Heart right ventricle (tissue), 16 donors: ENCODE measurements around the gene PHYKPL. TPM values are rescaled to one million over a fixed set of nuclear protein-coding genes. Genes with fewer than 3 reads are reported as not detected.

ENCODE experiments used
- ATAC-seq, 8 donors: fragments of 200-7000 bp; cut with Tn5 transposase; one replicate each; pipeline ENCODE4 v1.9.1; 2020; ENCODE audit warnings: mild to moderate bottlenecking in 8 of 8, moderate library complexity in 8 of 8, moderate number of reproducible peaks in 1 of 8
- DNase-seq, 2 donors: peaks; one replicate each; pipeline ENCODE4 v3.0.0-alpha.2; 2020
- H3K27ac ChIP-seq, 10 donors: fragments of 200-600 bp; sonication (generic) in 2 of 10; one replicate each; pipeline versions ENCODE4 v1.5.0 to v1.8.0; 2020 to 2022; ENCODE audit warnings: mild to moderate bottlenecking in 3 of 10
- H3K27me3 ChIP-seq, 7 donors: fragments of 200-600 bp; one replicate each; pipeline ENCODE4 v1.8.0; 2021 to 2022; ENCODE audit warnings: mild to moderate bottlenecking in 2 of 7
- H3K36me3 ChIP-seq, 9 donors: fragments of 200-600 bp; sonication (generic) in 1 of 9; one replicate each; pipeline versions ENCODE4 v1.5.0 to v1.8.0; 2020 to 2022; ENCODE audit warnings: mild to moderate bottlenecking in 2 of 9
- H3K4me1 ChIP-seq, 9 donors: fragments of 200-600 bp; sonication (generic) in 1 of 9; one replicate each; pipeline versions ENCODE4 v1.5.0 to v1.8.0; 2020 to 2022; ENCODE audit warnings: mild to moderate bottlenecking in 4 of 9
- H3K4me3 ChIP-seq, 10 donors: fragments of 200-600 bp; sonication (generic) in 2 of 10; one replicate each; pipeline versions ENCODE4 v1.5.0 to v1.8.0; 2020 to 2022; ENCODE audit warnings: mild to moderate bottlenecking in 7 of 10, moderate library complexity in 2 of 10
- H3K9me3 ChIP-seq, 11 donors: fragments of 200-600 bp in 10 of 11; sonication (generic) in 2 of 11; one replicate each; pipeline versions ENCODE4 v1.5.0 to v1.8.0; 2013 to 2022; ENCODE audit warnings: mild to moderate bottlenecking in 2 of 11, control low read depth in 1 of 11, moderate library complexity in 1 of 11
- WGBS, 2 donors: extraction: QIAGEN DNeasy Blood & Tissue Kit; methylation state at CpG; one replicate each; pipeline ENCODE4 v1.1.7; 2013; ENCODE audit warnings: inconsistent platforms in 1 of 2; 5-methylcytosine and 5-hydroxymethylcytosine counted together
- intact Hi-C, 10 donors: fragments of 100-400 bp; cut with DNase I; formaldehyde crosslinking; loops; one replicate each; pipeline versions ENCODE4 v1.11.1 to v1.14.2; 2022
- polyA plus RNA-seq, 2 donors: library from polyadenylated mRNA; stranded (reverse); fragments of 200-250 nt; gene quantifications; one replicate each; pipeline ENCODE4 v1.2.3, GENCODE V29; 2013
- total RNA-seq, 10 donors: library from RNA; stranded (reverse); fragmentation: NEBNext Ultra II Directional in 3 of 10; extraction: Animal tissue kit (Norgen Biotek cat#: 25700) in 3 of 10; gene quantifications; one replicate each; pipeline versions ENCODE4 v1.2.1 to v1.2.4, GENCODE V29; 2021 to 2023
- TF ChIP-seq, protein P1 (sequence below), 9 donors: fragments of 200-600 bp; sonication (generic) in 2 of 9; IDR thresholded peaks; one replicate each; pipeline versions ENCODE4 v1.5.0 to v1.8.0; 2021 to 2022; ENCODE audit warnings: antibody characterized with exemption in 9 of 9, mild to moderate bottlenecking in 5 of 9, moderate library complexity in 1 of 9
- donor health status: Arrhythmogenic right ventricular cardiomyopathy.
- donor health status: ischemic (EF 13 %, LVEDD 7.1; RV severe dilation, severe dysfunction).
- donor health status: healthy with polysubstance abuse.
- donor health status: DM: no; HTN: yes; CAD: no.
- donor health status: DM: no; HTN: no; CAD: no.
- donor health status: ischemic (EF 25% LVEDD 6.9; RV normal size, moderate dysfunction).
- donor health status: ischemic (EF 25% LVEDD 5.7; RV mildly dilated, moderate dysfunction).
- donor health status: healthy.
- donor health status: DM: yes; HTN: yes; CAD: no.
- donor health status: Ischemic cardiomyopathy.
- donor health status: ischemic (EF 35%, LVEDD 5.7; RV mildly dilated, moderate dysfunction).
- donor health status: nonischemic (EF 11% LVEDD 7.7; RV severe dilation, severe dysfunction).
- donor health status: DM: yes; HTN: yes; CAD: no.
- donor health status: PGD.
- donor health status: ischemic (EF 29% LVEDD 5.4; RV normal size, mild dysfunction).
- donor health status: nonischemic (EF 23%, LVEDD 6.1; RV moderate dilation, normal function).

Gene PHYKPL
- total and polyA plus RNA-seq, 12 donors, result 24.8 to 59.8 (median 37.3) TPM

DNA sequence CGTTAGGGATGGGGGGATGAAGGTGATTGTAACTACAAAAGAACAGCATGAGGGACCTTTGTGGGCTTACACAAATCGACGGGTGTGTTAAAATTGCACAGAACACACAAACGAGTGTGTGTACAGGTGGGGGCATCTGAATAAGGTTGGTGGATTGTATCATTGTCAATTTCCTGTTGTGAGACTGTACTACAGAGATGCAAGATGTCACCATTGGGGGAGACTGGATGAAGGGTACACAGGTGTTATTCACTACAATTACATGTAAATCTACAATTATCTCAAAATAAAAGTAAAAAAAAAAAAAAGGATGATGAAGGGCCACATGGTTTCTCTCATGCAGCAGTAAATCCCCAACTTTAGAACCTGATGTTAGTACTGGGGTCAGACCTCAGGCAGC is 31.4 kb upstream of the PHYKPL start:
- intact Hi-C loops, result no loop called here
- no peak for ATAC-seq
- H3K27me3 ChIP-seq, result no peaks in the 10 kb centered on the region
- no peak for DNase-seq
- H3K4me3 ChIP-seq, result no peak overlapping the region
- H3K36me3 ChIP-seq, result no peaks in the 10 kb centered on the region
- no peaks in the 10 kb centered on the region for H3K9me3 ChIP-seq
- TF ChIP-seq, protein P1, sequence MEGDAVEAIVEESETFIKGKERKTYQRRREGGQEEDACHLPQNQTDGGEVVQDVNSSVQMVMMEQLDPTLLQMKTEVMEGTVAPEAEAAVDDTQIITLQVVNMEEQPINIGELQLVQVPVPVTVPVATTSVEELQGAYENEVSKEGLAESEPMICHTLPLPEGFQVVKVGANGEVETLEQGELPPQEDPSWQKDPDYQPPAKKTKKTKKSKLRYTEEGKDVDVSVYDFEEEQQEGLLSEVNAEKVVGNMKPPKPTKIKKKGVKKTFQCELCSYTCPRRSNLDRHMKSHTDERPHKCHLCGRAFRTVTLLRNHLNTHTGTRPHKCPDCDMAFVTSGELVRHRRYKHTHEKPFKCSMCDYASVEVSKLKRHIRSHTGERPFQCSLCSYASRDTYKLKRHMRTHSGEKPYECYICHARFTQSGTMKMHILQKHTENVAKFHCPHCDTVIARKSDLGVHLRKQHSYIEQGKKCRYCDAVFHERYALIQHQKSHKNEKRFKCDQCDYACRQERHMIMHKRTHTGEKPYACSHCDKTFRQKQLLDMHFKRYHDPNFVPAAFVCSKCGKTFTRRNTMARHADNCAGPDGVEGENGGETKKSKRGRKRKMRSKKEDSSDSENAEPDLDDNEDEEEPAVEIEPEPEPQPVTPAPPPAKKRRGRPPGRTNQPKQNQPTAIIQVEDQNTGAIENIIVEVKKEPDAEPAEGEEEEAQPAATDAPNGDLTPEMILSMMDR (IDR thresholded peaks at IDR 0.05), result no peak
- peaks cover 0 to 17% (median 4%) of the 10 kb centered on the region in 9 donors for H3K4me1 ChIP-seq
- WGBS, 2 donors, result 88 to 95% methylated on average over 4 of the region's 4 CpGs
- no peak overlapping the region for H3K27ac ChIP-seq

DNA sequence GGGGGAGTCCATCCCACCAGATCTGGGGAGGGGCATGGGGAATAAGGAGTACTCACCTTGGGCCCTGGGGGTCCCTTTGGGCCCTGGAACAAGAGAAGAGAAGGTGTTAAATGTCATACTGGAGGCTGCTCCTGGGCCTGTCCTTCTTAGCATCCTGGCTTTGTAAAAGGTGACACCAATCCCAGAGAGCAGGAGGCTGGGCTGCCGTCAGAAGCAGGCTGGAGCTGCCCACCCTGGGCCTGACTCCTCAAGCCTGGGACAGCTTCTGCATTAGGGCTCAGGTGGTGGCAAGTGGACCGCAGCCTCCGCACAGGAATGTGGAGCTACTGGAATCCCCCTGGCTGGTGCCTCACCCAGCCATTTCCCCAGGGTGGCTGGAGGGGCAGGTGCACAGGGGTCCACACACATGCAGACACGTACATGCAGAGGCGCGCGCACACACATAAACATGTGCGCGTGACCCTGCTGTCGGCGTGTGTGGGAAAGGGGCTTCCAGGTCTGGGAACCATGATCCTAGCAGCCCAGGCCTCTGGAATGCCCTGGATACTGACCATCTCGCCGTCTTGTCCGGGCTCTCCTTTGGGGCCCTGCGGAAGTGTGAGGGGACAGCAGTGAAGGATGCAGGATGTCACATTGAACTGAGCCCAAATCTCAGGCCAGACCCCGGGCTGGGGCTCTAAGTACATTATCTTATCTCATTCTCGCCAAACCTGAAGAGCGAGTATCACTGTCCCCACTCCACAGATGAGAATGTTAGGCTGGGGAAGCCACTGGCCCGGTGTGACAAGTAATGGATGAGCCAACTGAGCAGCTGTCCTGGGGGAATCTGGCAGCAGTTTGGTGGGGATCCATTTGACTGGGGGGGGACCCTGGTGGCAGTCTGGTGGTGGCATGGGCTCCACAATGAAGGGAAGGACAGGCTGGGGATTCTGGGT is 29.3 kb upstream of the PHYKPL start:
- Histone ChIP-seq H3K27ac (no peak overlapping the region), H3K27me3 (no peaks in the 10 kb centered on the region), H3K36me3 (no peaks in the 10 kb centered on the region), H3K4me3 (no peak overlapping the region), H3K4me1 (peaks cover 0 to 5% (median 2%) of the 10 kb centered on the region in 9 donors), H3K9me3 (no peaks in the 10 kb centered on the region)
- 84% methylated on average over 19 of the region's 19 CpGs for WGBS, 2 donors
- DNase-seq, result peak in 1 of 2 donors; percentile 5
- no peak for ATAC-seq
- TF ChIP-seq, protein P1 (IDR thresholded peaks at IDR 0.05), result no peak
- intact Hi-C loops, result no loop called here

DNA sequence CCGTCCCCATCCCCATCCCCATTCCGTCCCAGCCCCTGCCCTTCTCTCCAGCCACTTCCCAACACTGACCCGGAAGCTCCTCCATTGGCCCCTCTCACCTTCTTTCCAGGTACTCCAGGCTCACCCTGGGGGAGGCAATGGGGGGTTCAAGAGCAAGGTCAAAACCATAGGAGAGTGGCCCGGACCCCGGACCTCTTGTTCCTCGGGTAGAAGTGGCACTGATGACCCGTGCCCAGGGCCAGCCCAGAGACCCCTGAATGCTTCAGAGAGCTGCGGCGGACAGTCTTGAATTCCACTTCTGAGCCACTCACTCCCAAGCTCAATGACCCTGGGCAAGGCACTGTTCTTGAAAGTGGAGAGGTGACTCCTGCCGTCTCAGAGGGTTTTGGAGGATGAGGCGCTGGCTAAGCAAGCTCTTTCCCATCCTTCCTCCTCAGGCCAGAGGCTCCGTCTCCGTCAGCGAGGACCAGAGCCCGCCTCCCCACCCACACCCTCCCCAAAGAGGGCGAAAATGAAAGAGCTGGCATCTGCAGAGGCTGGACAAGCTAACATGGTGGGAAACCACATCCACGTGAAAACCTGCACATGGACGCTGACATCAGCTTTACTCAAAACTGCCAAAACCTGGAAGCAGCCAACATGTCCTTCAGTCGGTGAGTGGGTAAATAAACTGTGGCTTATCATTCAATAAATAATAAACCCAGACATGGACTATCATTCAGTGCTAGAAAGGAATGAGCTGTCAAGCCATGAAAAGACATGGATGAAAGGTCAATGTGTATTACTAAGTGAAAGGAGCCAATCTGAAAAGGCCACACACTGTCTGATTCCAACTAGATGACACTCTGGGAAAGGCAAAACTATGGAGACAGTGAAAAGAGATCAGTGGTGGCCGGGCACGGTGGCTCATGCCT is 27.3 kb upstream of the PHYKPL start:
- Histone ChIP-seq H3K9me3 (no peaks in the 10 kb centered on the region), H3K4me1 (no peaks in the 10 kb centered on the region), H3K4me3 (no peak overlapping the region), H3K36me3 (no peaks in the 10 kb centered on the region), H3K27me3 (no peaks in the 10 kb centered on the region), H3K27ac (no peak overlapping the region)
- intact Hi-C loops, result no loop called here
- TF ChIP-seq, protein P1 (IDR thresholded peaks at IDR 0.05), result no peak
- 87 to 88% methylated on average over 21 of the region's 21 CpGs for WGBS, 2 donors
- ATAC-seq (peak in 1 of 8 donors; percentile 18), DNase-seq (peak in 1 of 2 donors; percentile 4)

DNA sequence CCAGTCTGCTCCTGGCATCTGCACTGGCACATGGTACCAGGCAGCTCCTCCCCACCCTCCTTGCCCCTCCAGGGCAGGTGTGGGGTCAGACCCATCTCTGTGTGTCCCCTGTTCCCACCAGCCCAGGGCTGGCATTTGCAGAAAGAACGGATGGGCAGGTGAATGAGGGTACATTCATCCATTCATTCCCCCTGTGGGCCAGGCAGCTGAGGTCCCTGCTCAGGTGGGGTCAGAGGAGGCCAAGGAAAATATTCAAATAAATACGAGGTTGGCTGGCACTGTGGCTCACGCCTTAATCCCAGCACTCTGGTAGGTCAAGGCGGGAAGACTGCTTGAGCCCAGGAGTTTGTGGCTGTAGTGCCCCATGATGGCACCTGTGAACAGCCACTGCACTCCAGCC is 25.0 kb upstream of the PHYKPL start:
- no peaks in the 10 kb centered on the region for H3K36me3 ChIP-seq
- DNase-seq, result no peak
- H3K4me1 ChIP-seq, result no peaks in the 10 kb centered on the region
- no peaks in the 10 kb centered on the region for H3K27me3 ChIP-seq
- H3K27ac ChIP-seq, result no peak overlapping the region
- TF ChIP-seq, protein P1 (IDR thresholded peaks at IDR 0.05), result no peak
- ATAC-seq, result no peak
- WGBS, 2 donors, result 91 to 96% methylated on average over 4 of the region's 4 CpGs
- H3K9me3 ChIP-seq, result no peaks in the 10 kb centered on the region
- intact Hi-C loops, result no loop called here
- no peak overlapping the region for H3K4me3 ChIP-seq
